Measurements from ENCODE around the gene MAP1B. TPM values are rescaled to one million over a fixed set of nuclear protein-coding genes. Genes with fewer than 3 reads are reported as not detected.

The MAP1B gene
- polyA plus RNA-seq, 1 experiment = 55.3 TPM

- ChIA-PET CTCF (no interaction called here), POLR2A (interaction anchor here (1.1 kb wide), 1 partner anchor 8 kb away, joined by 3 read pairs; no protein-coding TSS in a partner anchor)
- TF ChIP-seq, protein P1, sequence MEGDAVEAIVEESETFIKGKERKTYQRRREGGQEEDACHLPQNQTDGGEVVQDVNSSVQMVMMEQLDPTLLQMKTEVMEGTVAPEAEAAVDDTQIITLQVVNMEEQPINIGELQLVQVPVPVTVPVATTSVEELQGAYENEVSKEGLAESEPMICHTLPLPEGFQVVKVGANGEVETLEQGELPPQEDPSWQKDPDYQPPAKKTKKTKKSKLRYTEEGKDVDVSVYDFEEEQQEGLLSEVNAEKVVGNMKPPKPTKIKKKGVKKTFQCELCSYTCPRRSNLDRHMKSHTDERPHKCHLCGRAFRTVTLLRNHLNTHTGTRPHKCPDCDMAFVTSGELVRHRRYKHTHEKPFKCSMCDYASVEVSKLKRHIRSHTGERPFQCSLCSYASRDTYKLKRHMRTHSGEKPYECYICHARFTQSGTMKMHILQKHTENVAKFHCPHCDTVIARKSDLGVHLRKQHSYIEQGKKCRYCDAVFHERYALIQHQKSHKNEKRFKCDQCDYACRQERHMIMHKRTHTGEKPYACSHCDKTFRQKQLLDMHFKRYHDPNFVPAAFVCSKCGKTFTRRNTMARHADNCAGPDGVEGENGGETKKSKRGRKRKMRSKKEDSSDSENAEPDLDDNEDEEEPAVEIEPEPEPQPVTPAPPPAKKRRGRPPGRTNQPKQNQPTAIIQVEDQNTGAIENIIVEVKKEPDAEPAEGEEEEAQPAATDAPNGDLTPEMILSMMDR (IDR thresholded peaks at IDR 0.05; ENCODE audit: low read depth, low read length) = no peak
- H3K27me3 ChIP-seq (ENCODE audit: control insufficient read depth, insufficient read depth, low read length) = no peaks in the 10 kb centered on the region
- no peak for DNase-seq (ENCODE audit: low read depth, low spot score)
- H3K9me3 ChIP-seq (ENCODE audit: control insufficient read depth, insufficient read depth, low read length) = no peaks in the 10 kb centered on the region
- H3K4me3 ChIP-seq (ENCODE audit: low read depth, low read length) = no peak overlapping the region
- no peak overlapping the region for H3K27ac ChIP-seq (ENCODE audit: low read depth, low read length)
Observed at GRCh38 chr5:72187388-72188075, 80.3 kb downstream of the MAP1B start.

GRCh38 chr5:72188166-72188565 lies 80.9 kb downstream of the MAP1B start:
- H3K27ac ChIP-seq (ENCODE audit: low read depth, low read length) = no peak overlapping the region
- ChIA-PET POLR2A (interaction anchor here (1.1 kb wide), 1 partner anchor 8 kb away, joined by 3 read pairs; no protein-coding TSS in a partner anchor), CTCF (no interaction called here)
- DNase-seq (ENCODE audit: low read depth, low spot score) = no peak
- no peak overlapping the region for H3K4me3 ChIP-seq (ENCODE audit: low read depth, low read length)
- H3K27me3 ChIP-seq (ENCODE audit: control insufficient read depth, insufficient read depth, low read length) = no peaks in the 10 kb centered on the region
- TF ChIP-seq, protein P1 (IDR thresholded peaks at IDR 0.05; ENCODE audit: low read depth, low read length) = no peak
- no peaks in the 10 kb centered on the region for H3K9me3 ChIP-seq (ENCODE audit: control insufficient read depth, insufficient read depth, low read length)

DNA sequence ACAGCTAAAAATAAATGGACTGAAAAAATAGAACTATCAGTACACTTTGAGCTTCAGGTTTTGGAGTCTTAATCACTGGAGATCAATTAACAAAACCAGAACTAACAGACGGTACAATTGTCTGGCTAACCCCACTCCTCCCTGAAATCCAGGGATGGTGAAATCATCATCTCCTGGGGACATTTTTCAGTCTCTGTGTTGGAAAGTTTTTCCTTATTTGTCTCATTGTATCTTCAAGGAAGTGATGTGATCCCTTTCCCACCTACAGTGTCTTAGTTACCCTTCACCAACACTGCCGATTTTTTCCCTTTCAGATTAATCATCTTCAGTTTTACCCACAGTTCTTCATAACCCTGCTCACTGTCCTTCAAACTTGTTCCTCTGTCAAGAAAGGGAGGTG lies 81.9 kb downstream of the MAP1B start:
- no peaks in the 10 kb centered on the region for H3K9me3 ChIP-seq (ENCODE audit: control insufficient read depth, insufficient read depth, low read length)
- no peak overlapping the region for H3K4me3 ChIP-seq (ENCODE audit: low read depth, low read length)
- DNase-seq (ENCODE audit: low read depth, low spot score) = no peak
- ChIA-PET CTCF (no interaction called here), POLR2A (no interaction called here)
- no peaks in the 10 kb centered on the region for H3K27me3 ChIP-seq (ENCODE audit: control insufficient read depth, insufficient read depth, low read length)
- H3K27ac ChIP-seq (ENCODE audit: low read depth, low read length) = no peak overlapping the region
- TF ChIP-seq, protein P1 (IDR thresholded peaks at IDR 0.05; ENCODE audit: low read depth, low read length) = no peak

DNA sequence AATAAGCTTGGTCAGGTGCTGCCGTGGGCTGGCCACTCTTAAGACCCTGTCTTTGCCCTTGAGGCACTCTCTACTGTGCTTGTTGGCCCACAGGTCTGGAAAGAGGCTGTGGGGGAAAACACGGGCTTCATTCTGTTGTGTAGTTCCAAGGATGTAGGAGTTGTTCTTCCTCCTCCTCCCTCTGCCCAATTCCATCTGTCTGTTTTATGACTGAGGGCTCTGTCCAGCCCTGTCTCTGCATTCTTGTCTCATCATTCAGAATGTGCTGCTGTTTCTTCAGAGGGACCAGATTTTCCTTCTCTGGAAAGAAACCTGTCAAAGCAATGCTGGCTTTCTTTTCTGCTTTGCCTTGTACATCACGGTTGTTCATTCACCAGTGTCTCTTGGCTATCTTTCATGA lies 84.1 kb downstream of the MAP1B start:
- POLR2A ChIA-PET = no interaction called here
- Histone ChIP-seq H3K27ac (ENCODE audit: low read depth, low read length) (no peak overlapping the region), H3K9me3 (ENCODE audit: control insufficient read depth, insufficient read depth, low read length) (no peaks in the 10 kb centered on the region), H3K27me3 (ENCODE audit: control insufficient read depth, insufficient read depth, low read length) (no peaks in the 10 kb centered on the region), H3K4me3 (ENCODE audit: low read depth, low read length) (no peak overlapping the region)
- DNase-seq (ENCODE audit: low read depth, low spot score) = no peak
- CTCF ChIA-PET = no interaction called here
- TF ChIP-seq, protein P1 (IDR thresholded peaks at IDR 0.05; ENCODE audit: low read depth, low read length) = no peak

- no peak for DNase-seq (ENCODE audit: low read depth, low spot score)
- H3K27ac ChIP-seq (ENCODE audit: low read depth, low read length) = no peak overlapping the region
- TF ChIP-seq, protein P1 (IDR thresholded peaks at IDR 0.05; ENCODE audit: low read depth, low read length) = no peak
- ChIA-PET POLR2A (no interaction called here), CTCF (interaction anchor here (0.8 kb wide), 1 partner anchor 20 kb away, joined by 3 read pairs; no protein-coding TSS in a partner anchor)
- H3K9me3 ChIP-seq (ENCODE audit: control insufficient read depth, insufficient read depth, low read length) = no peaks in the 10 kb centered on the region
- no peaks in the 10 kb centered on the region for H3K27me3 ChIP-seq (ENCODE audit: control insufficient read depth, insufficient read depth, low read length)
- no peak overlapping the region for H3K4me3 ChIP-seq (ENCODE audit: low read depth, low read length)
Observed at GRCh38 chr5:72194846-72195245, 87.6 kb downstream of the MAP1B start.

All from AG04450 (cell line).